Fibroblast of peridontal ligament (primary cell): ENCODE data around the gene BCO1.

Source experiments
- DNase-seq: peaks from one replicate; pipeline ENCODE4 v3.0.0-alpha.2; 2010; ENCODE audit errors: extremely low read depth

The BCO1 gene

DNA sequence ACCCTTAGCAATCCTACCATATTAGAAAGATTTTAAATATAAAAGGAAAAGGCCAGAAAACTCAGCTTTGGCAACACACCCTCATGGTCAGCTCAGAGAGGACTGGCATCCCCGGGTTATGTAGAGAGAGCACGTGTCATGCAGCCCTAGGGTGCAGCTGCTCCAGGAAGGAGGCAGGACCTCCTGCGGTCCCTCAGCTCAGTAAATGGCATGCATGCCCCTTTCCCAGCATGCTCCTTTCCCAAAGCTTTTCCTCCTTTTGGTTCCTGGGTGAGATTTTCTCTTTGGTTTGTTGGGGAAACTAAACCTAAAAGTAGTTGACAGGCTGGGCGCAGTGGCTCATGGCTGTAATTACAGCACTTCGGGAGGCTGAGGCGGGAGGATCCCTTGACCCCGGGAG is 80.2 kb downstream of the BCO1 start:
- DNase-seq: no peak

DNA sequence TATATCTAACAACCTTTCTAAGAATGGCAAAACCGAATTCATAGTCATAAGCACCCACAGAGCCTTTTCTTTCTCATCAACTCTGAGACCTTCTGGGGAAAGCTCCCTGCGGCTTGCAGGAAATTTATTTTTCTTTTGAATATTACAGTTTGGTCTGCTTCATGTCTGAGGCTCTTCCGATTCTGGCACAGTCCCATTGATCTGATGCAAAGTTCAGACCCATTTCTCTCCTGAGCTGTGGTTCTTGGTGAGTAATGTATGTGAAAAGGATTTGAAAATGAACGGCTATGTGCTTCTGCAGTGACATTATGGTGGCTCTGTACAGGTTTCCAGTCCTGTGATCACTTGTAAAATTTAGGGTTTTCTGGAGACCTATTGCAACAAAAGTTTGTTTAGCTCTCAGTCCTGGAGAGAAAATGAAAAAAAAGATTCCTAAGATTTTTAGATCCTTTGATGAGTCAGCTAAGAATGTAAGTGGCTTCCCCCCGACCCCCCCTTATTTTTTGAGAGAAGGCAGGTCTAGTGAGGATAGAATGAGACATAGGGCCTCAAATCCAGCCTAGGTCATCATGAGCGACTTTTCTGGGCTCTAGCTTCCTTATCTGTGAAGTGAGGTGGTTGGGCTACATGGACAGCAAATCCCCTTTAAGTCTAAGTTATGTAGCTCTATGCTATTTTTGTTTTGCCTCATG is 80.9 kb downstream of the BCO1 start:
- DNase-seq: peak; percentile 61

DNA sequence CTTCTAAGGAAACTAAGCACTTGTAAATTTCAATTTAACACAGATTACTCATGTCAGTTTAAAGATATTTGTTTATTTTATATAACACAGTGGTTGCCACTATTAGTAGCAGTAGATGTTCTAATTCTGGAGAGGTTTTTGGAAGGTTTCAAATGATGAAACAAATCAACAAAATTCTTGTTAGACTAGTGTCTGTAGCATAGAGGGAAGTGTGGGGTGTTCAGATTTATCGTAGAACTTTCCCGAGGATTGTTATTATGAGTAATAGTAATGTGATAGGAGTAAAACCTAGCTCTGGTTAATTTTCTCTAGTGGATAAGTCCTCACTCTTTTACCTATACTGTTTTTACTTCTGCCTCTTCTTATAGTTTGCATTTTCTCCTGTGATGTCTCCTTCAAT is 82.5 kb downstream of the BCO1 start:
- DNase-seq: peak; percentile 8

DNA sequence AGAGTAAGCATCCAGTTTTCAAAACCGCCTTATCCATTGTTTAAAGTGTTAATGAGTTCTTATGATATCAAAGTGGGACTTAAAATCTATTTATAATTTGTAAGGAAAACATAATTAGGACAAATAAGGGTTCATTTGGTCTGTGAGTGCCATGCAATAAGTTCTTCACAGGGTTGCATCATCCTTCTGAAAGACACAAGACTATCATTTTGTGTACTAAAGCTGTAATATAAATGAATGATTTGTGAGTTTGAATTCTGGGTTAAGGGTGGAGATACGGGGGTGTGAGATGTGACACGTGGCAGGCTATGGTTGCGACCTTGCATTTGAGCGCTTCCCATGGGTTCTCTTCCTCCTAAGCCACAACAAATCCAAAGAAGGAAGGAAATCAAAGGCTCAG is 83.0 kb downstream of the BCO1 start:
- peak; percentile 18 for DNase-seq

DNA sequence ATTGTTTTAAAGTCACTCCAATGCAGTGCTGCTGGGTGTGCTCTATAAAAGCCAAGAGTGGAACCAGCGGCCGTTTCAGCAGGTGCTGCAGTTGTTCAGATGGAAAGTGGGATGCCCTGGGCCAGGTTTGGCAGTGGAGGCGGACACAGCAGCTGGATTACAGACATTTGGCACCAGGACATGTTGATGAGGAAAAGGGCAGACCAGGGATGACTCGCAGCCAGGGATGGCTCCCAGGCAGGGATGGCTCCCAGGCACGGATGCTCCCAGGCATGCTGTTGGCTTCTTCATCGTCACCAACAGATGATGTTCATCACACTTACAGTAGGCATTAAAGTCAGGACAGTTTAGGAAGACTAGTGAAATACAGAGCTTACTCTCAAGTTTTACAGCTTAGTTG is 86.3 kb downstream of the BCO1 start:
- DNase-seq: no peak

DNA sequence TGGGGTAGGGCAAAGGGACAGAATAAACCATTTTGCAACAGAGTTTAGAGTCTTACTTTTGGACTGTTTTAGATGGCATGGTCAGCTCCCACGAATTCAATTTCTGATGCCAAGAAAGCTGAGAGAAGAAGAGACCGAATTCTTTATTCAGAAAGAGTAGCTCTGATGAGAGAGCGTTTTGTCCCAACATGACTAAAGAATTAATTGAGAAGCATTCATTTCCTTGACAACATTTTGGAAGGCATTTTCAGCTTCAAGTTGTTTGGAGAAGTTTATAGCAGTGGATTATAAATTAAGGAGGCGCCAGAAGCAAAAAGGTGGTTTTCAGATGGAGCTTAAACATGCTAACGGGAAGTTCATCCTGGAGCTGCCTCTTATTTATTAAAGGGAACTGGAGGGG is 88.5 kb downstream of the BCO1 start:
- no peak for DNase-seq

DNA sequence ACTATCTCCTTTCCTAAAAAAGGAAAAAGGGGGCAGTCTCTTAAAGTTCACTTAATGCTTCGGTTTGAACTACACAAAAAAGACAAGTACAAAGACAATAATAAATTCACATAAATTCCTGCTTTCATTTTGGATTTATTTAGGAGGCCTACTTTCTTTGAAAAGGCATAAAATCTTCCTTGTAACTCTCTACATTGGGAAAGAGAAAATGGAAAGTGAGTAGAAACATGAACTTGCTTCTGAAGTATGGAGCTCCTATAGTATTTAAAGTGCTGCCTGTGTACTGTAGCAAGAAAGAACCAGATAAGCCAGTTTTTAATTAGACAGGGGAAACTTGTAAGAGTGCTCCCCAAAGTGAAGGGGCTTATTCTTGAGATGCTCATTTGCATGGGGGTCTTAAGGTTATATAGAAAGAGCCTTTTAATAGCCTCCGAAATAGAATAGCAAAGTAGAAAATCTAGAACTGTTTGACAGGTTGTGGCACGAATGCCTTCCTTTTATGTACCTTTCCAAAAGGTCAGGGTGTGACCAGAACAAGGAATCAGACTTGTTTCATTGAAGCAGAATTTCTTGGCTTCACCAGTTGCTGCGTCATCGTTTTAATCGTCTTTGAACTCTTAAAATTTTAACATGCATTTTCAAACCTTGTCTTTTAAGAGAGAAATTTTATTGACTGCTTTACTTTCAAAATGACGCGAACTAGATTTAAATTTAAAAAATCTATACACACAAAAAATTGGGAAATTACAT is 89.1 kb downstream of the BCO1 start:
- DNase-seq: no peak

DNA sequence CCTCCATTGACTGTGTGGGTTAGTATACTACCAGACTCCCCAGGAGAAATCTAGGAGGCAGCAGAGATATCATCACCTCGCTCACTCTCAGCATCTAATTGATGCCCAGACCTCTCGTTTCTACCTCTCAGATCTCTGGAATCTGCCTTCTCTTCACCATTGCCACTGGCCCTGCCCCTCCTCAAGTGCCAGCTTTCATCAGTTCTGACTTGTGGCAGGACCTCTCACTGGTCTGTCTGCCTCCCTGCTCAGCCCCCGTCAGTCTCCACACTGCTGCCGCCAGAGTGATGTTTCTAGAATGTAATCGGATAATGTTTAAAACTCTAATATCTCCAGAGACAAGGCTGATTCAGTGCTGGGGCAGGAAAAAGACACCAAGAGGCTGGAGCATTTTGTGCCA is 91.5 kb downstream of the BCO1 start:
- DNase-seq: no peak

DNA sequence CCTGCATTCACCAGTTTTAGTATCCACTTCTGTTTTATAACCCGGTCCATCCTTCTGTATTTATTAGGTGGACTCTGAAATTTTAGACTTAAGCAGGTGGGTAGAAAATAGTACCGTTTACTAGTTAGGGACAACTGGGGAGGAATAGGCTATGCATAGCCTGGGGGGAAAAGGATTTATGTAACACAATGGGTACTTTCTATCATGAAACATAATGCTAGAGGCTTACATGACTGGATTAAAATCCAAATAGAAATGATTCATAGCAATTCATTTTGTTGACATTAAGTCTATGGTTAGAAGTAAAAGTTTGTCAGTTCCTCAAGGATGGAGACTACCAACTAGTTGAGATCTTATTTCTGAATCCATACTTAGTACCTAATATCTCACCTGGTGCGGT is 94.9 kb downstream of the BCO1 start:
- no peak for DNase-seq

DNA sequence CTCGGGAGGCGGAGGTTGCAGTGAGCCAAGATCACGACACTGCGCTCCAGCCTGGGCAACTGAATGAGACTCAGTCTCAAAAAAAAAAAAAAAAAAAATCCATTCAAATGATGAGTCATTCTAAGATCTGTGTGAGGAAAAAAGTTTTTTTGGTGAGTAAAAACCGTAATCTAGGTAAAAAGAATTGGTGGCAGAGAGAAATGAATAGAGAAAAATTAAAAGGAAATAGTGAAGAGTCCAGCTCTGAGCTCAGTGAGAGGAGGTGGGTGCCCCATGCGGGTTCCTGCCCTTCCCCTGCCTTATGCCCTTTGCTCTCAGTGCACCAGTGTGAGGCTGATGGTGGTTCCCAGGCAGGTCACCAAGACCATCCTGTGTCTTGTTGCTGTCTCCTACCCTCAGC is 97.2 kb downstream of the BCO1 start:
- DNase-seq: no peak

DNA sequence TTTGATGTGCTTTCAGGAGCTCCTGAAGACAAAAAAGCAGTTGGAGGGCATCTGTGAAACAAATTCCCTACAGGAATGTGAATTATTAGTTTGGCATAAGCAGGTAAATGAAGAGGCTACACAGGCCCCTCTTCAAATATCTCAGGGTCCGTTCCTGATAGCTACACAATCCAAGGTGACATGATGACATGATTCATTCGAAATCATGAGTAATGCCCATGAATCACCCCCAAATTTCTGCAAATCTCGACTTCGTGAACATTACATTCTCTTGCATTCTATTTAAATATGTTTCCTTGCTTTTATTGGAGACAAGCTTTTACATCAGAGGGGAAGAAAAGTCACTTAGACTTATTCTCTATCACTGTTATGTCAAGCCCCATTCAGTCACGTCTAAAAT is 98.6 kb downstream of the BCO1 start:
- no peak for DNase-seq
